Measurements from ENCODE around the gene CIAO3. TPM values are rescaled to one million over a fixed set of nuclear protein-coding genes. Genes with fewer than 3 reads are reported as not detected.
A peak's percentile ranks its signal among the peaks of the same experiment; 100 is the strongest.

The CIAO3 gene
- total and polyA plus RNA-seq, 4 experiments from 2014 or later, result 10.8 to 58.2 (median 42.1) TPM

GRCh38 chr16:717450-718245, 23.1 kb downstream of the CIAO3 start:
- H3K27ac ChIP-seq (ENCODE audit: low read depth, low read length), result no peak overlapping the region
- ChIA-PET CTCF (ENCODE audit: partially characterized antibody) (interaction anchor here (0.7 to 2.0 kb wide), 3 partner anchors 19 to 33 kb away, joined by 3 to 7 read pairs (median 4); partner anchors contain the start of gene CIAO3), POLR2A (ENCODE audit: partially characterized antibody) (interaction anchor here (0.9 to 9.0 kb wide), 3 partner anchors 7 to 25 kb away, joined by 3 to 71 read pairs (median 23); partner anchors contain the start of genes ANTKMT, CCDC78 and HAGHL)
- H3K27ac Mint-ChIP-seq, result no peak overlapping the region
- DNase-seq, result no peak
- H3K9me3 ChIP-seq (ENCODE audit: control insufficient read depth in 1 of 2, low read length in 2 of 2), result no peaks in the 10 kb centered on the region
- no peak overlapping the region for H3K4me3 Mint-ChIP-seq
- H3K4me3 ChIP-seq (ENCODE audit: low read length in 2 of 2), result no peak overlapping the region
- intact Hi-C loops (cut with micrococcal nuclease), result no loop called here
- H3K4me1 ChIP-seq (ENCODE audit: insufficient read depth, low read length), result peaks cover 40% of the 10 kb centered on the region
- H3K36me3 Mint-ChIP-seq, result no peaks in the 10 kb centered on the region
- peaks cover 3 to 33% (median 14%) of the 10 kb centered on the region in 4 donors for H3K4me1 Mint-ChIP-seq
- peaks cover 0 to 2% (median 0%) of the 10 kb centered on the region in 8 donors for H3K9me3 Mint-ChIP-seq
- peaks cover 0 to 3% of the 10 kb centered on the region in 2 donors for H3K27me3 Mint-ChIP-seq
- H3K27me3 ChIP-seq (ENCODE audit: insufficient read depth, low read length), result no peaks in the 10 kb centered on the region
- no peaks in the 10 kb centered on the region for H3K36me3 ChIP-seq (ENCODE audit: insufficient read depth, low read length)

- Mint-ChIP-seq H3K4me3 (peak overlapping the region in 3 of 8 donors; percentile 46 to 59 (median 48)), H3K36me3 (no peaks in the 10 kb centered on the region), H3K9me3 (no peaks in the 10 kb centered on the region), H3K27me3 (peaks cover 0 to 4% of the 10 kb centered on the region in 2 donors), H3K4me1 (peaks cover 3 to 31% (median 14%) of the 10 kb centered on the region in 4 donors), H3K27ac (no peak overlapping the region)
- Histone ChIP-seq H3K36me3 (ENCODE audit: insufficient read depth, low read length) (no peaks in the 10 kb centered on the region), H3K27ac (ENCODE audit: low read depth, low read length) (no peak overlapping the region), H3K27me3 (ENCODE audit: insufficient read depth, low read length) (no peaks in the 10 kb centered on the region), H3K9me3 (ENCODE audit: control insufficient read depth in 1 of 2, low read length in 2 of 2) (no peaks in the 10 kb centered on the region), H3K4me1 (ENCODE audit: insufficient read depth, low read length) (peaks cover 35% of the 10 kb centered on the region), H3K4me3 (ENCODE audit: low read length in 2 of 2) (no peak overlapping the region)
- POLR2A ChIA-PET (ENCODE audit: partially characterized antibody), result interaction anchor here (0.8 to 9.0 kb wide), 6 partner anchors 8 to 71 kb away, joined by 3 to 71 read pairs (median 8); partner anchors contain the start of genes ANTKMT, CCDC78, CHTF18 and CIAO3
- CTCF ChIA-PET (ENCODE audit: partially characterized antibody), result interaction anchor here (1.0 to 2.0 kb wide), 4 partner anchors 20 to 34 kb away, joined by 4 to 7 read pairs (median 6); partner anchors contain the start of gene CIAO3
- intact Hi-C loops (cut with micrococcal nuclease), result no loop called here
- no peak for DNase-seq
These were observed 23.9 kb downstream of the CIAO3 start for GRCh38 chr16:716768-717325.

DNA sequence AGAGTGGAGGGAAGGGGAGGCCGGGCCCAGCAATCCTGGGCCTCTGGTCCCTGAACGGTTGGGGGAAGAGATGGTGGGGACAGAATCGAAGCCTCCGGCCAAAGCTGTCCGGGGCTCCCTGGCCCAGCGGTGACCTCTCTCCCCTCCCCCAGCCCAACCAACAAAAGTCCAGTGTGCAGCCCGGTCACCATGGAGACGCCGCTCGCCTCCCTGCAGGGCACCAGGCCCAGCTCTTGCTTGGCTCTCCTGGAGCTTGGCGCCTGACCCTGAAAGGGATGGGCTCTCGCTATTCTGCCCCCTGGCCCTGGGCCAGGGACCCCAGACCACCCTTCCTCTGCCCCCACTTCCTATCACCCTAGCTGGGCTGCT, 24.6 kb downstream of the CIAO3 start:
- Histone ChIP-seq H3K4me1 (ENCODE audit: insufficient read depth, low read length) (peaks cover 32% of the 10 kb centered on the region), H3K4me3 (ENCODE audit: low read length in 2 of 2) (no peak overlapping the region), H3K9me3 (ENCODE audit: control insufficient read depth in 1 of 2, low read length in 2 of 2) (no peaks in the 10 kb centered on the region), H3K27ac (ENCODE audit: low read depth, low read length) (no peak overlapping the region), H3K36me3 (ENCODE audit: insufficient read depth, low read length) (no peaks in the 10 kb centered on the region), H3K27me3 (ENCODE audit: insufficient read depth, low read length) (no peaks in the 10 kb centered on the region)
- CTCF ChIA-PET (ENCODE audit: partially characterized antibody), result interaction anchor here (0.8 to 2.0 kb wide), 8 partner anchors 9 to 71 kb away, joined by 3 to 7 read pairs (median 4); partner anchors contain the start of gene CIAO3
- intact Hi-C loops (cut with micrococcal nuclease), result no loop called here
- Mint-ChIP-seq H3K9me3 (no peaks in the 10 kb centered on the region), H3K36me3 (no peaks in the 10 kb centered on the region), H3K4me3 (peak overlapping the region; percentile 31 to 73 (median 58)), H3K27me3 (peaks cover 0 to 4% of the 10 kb centered on the region in 2 donors), H3K27ac (peak overlapping the region in 1 of 7 donors; percentile 44), H3K4me1 (peaks cover 3 to 31% (median 14%) of the 10 kb centered on the region in 4 donors)
- POLR2A ChIA-PET (ENCODE audit: partially characterized antibody), result interaction anchor here (0.8 to 9.0 kb wide), 8 partner anchors 9 to 79 kb away, joined by 3 to 71 read pairs (median 8); partner anchors contain the start of genes ANTKMT, CCDC78, CHTF18 and CIAO3
- DNase-seq, result no peak

DNA sequence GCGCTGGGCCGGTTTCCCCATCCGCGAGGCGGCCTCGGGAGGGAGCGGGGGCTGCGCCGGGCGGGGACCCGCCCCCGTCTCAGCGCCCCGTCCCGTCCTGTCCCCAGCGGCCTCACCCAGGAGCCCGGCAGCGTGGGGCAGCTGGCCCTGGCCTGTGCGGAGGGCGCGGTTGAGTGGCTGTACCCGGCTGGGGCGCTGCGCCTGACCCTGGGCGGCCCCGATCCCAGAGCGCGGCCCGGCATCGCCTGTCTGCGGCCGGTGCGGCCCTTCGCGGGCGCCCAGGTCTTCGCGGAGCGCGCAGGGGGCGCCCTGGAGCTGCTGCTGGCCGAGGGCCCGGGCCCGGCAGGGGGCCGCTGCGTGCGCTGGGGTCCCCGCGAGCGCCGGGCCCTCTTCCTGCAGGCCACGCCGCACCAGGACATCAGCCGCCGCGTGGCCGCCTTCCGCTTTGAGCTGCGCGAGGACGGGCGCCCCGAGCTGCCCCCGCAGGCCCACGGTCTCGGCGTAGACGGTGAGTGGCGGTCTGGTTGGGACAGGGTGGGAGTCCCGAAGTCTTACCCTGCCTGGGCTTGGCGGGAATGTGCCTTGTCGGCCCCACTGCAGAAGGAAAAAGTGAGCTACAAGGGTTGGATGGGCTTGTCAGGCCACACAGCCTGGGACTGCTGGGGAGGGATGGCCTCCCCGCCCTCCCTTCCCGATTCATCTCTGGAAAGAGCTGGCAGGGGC, 25.2 kb downstream of the CIAO3 start:
- intact Hi-C loops (cut with micrococcal nuclease), result no loop called here
- ChIA-PET CTCF (ENCODE audit: partially characterized antibody) (interaction anchor here (0.8 to 2.0 kb wide), 10 partner anchors 8 to 71 kb away, joined by 3 to 7 read pairs (median 4); partner anchors contain the start of gene CIAO3), POLR2A (ENCODE audit: partially characterized antibody) (interaction anchor here (0.9 to 9.0 kb wide), 10 partner anchors 9 to 79 kb away, joined by 3 to 71 read pairs (median 4); partner anchors contain the start of genes ANTKMT, CCDC78, CIAO3 and HAGHL)
- Histone ChIP-seq H3K27ac (ENCODE audit: low read depth, low read length) (no peak overlapping the region), H3K9me3 (ENCODE audit: control insufficient read depth in 1 of 2, low read length in 2 of 2) (no peaks in the 10 kb centered on the region), H3K27me3 (ENCODE audit: insufficient read depth, low read length) (peaks cover 5% of the 10 kb centered on the region), H3K4me1 (ENCODE audit: insufficient read depth, low read length) (peaks cover 29% of the 10 kb centered on the region), H3K36me3 (ENCODE audit: insufficient read depth, low read length) (no peaks in the 10 kb centered on the region), H3K4me3 (ENCODE audit: low read length in 2 of 2) (peak overlapping the region in 1 of 2 donors; percentile 43)
- Mint-ChIP-seq H3K27me3 (peaks cover 0 to 4% of the 10 kb centered on the region in 2 donors), H3K36me3 (no peaks in the 10 kb centered on the region), H3K27ac (peak overlapping the region in 2 of 7 donors; percentile 35 to 44), H3K4me3 (peak overlapping the region; percentile 39 to 73 (median 56)), H3K9me3 (no peaks in the 10 kb centered on the region), H3K4me1 (peaks cover 3 to 30% (median 14%) of the 10 kb centered on the region in 4 donors)
- DNase-seq, result no peak

GRCh38 chr16:714558-715476, 26.0 kb downstream of the CIAO3 start, which contains the start of gene METRN:
METRN (plus strand) TSS chr16:715118; CDS start chr16:715290, 172 bp downstream.
- no peaks in the 10 kb centered on the region for H3K9me3 Mint-ChIP-seq
- ChIA-PET CTCF (ENCODE audit: partially characterized antibody) (interaction anchor here (0.8 to 6.0 kb wide), 5 partner anchors 17 to 71 kb away, joined by 3 to 84 read pairs (median 3); partner anchors contain the start of genes CHTF18, CIAO3 and RPUSD1), POLR2A (ENCODE audit: partially characterized antibody) (interaction anchor here (1.0 to 9.0 kb wide), 9 partner anchors 10 to 78 kb away, joined by 3 to 71 read pairs (median 5); partner anchors contain the start of genes ANTKMT, CCDC78, CIAO3 and HAGHL)
- no peaks in the 10 kb centered on the region for H3K36me3 ChIP-seq (ENCODE audit: insufficient read depth, low read length)
- peak within 1 kb of the TSS in 1 of 2 donors; percentile 43 for H3K4me3 ChIP-seq (ENCODE audit: low read length in 2 of 2)
- H3K36me3 Mint-ChIP-seq, result no peaks in the 10 kb centered on the region
- H3K27me3 Mint-ChIP-seq, result peaks cover 0 to 8% of the 10 kb centered on the region in 2 donors
- H3K27ac ChIP-seq (ENCODE audit: low read depth, low read length), result no peak within 1 kb of the TSS
- peaks cover 21% of the 10 kb centered on the region for H3K4me1 ChIP-seq (ENCODE audit: insufficient read depth, low read length)
- peak within 1 kb of the TSS in 2 of 7 donors; percentile 35 to 44 for H3K27ac Mint-ChIP-seq
- peaks cover 10% of the 10 kb centered on the region for H3K27me3 ChIP-seq (ENCODE audit: insufficient read depth, low read length)
- intact Hi-C loops (cut with micrococcal nuclease), result no loop called here
- peak within 1 kb of the TSS; percentile 39 to 73 (median 56) for H3K4me3 Mint-ChIP-seq
- peaks cover 0 to 22% (median 9%) of the 10 kb centered on the region in 4 donors for H3K4me1 Mint-ChIP-seq
- no peaks in the 10 kb centered on the region for H3K9me3 ChIP-seq (ENCODE audit: control insufficient read depth in 1 of 2, low read length in 2 of 2)
- DNase-seq, result peak; percentile 81 to 85 (median 84)

Data from CD4-positive, alpha-beta memory T cell (primary cell).